Mesenteric fat pad (tissue), 1 donor: ENCODE data around the gene DYNLRB1. TPM values are rescaled to one million over a fixed set of nuclear protein-coding genes. Genes with fewer than 3 reads are reported as not detected.

Experiments used
- DNase-seq: peaks from one replicate; pipeline ENCODE4 v3.0.0-alpha.2; 2020; ENCODE audit warnings: low spot score
- total RNA-seq: library from RNA; stranded (reverse); fragmentation: NEBNext Ultra II Directional; extraction: Animal tissue kit (Norgen Biotek cat#: 25700); gene quantifications from one replicate; pipeline ENCODE4 v1.2.1, GENCODE V29; 2021
- donor health status: DM: yes; HTN: yes; CAD: no.

Gene DYNLRB1
- total RNA-seq, 1 donor from 2014 or later: 131 TPM

GRCh38 chr20:34578025-34578424 is 61.8 kb downstream of the DYNLRB1 start:
- DNase-seq: no peak

- peak; percentile 64 for DNase-seq
These were observed 62.3 kb downstream of the DYNLRB1 start for GRCh38 chr20:34578521-34578920.

GRCh38 chr20:34579191-34579978 is 63.2 kb downstream of the DYNLRB1 start:
- DNase-seq: peak; percentile 78

- DNase-seq: peak; percentile 64
These were observed 64.0 kb downstream of the DYNLRB1 start for GRCh38 chr20:34579979-34580940.

GRCh38 chr20:34581341-34582184 is 65.3 kb downstream of the DYNLRB1 start:
- DNase-seq: peak; percentile 43

- DNase-seq: peak; percentile 12
These were observed 66.0 kb downstream of the DYNLRB1 start for GRCh38 chr20:34582221-34582620.

GRCh38 chr20:34582911-34583310 is 66.7 kb downstream of the DYNLRB1 start:
- DNase-seq: peak; percentile 47

GRCh38 chr20:34583544-34583943 is 67.3 kb downstream of the DYNLRB1 start:
- peak; percentile 45 for DNase-seq

GRCh38 chr20:34585019-34585418 is 68.8 kb downstream of the DYNLRB1 start:
- peak; percentile 37 for DNase-seq

- DNase-seq: no peak
These were observed 70.4 kb downstream of the DYNLRB1 start for GRCh38 chr20:34586488-34587163.

Other genes with a start within 250 kb of the DYNLRB1 start
- gene AHCY, start 213.1 kb upstream of the DYNLRB1 start, total RNA-seq: 56.8 TPM
- 68.2 TPM for gene ITCH, start 153.1 kb upstream of the DYNLRB1 start, total RNA-seq
- 48.1 TPM for gene MAP1LC3A, start 42.3 kb downstream of the DYNLRB1 start, total RNA-seq
- gene PIGU, start 160.7 kb downstream of the DYNLRB1 start, total RNA-seq: 11.7 TPM
- gene TP53INP2, start 187.9 kb downstream of the DYNLRB1 start, total RNA-seq: 16.8 TPM